CD4-positive, alpha-beta T cell (primary cell): Measurements from ENCODE around the gene SYT13. TPM values are rescaled to one million over a fixed set of nuclear protein-coding genes. Genes with fewer than 3 reads are reported as not detected.

Source experiments
- ATAC-seq: fragments of 200-7000 bp; cut with Tn5 transposase; one replicate; pipeline ENCODE4 v1.10.0; 2022; ENCODE audit warnings: mild to moderate bottlenecking; ENCODE audit not compliant: poor library complexity
- CTCF ChIA-PET: fragments of 350-600 bp; sonication (Branson Sonifier 250); formaldehyde crosslinking; loops from one replicate; lab custom pipeline; 2021; ENCODE audit warnings: antibody characterized with exemption, inconsistent platforms; lab: Charles Lee
- POLR2A ChIA-PET: fragments of 350-600 bp; sonication (Branson Sonifier 250); formaldehyde crosslinking; loops from one replicate; lab custom pipeline; 2021; ENCODE audit warnings: antibody characterized with exemption, inconsistent platforms; lab: Charles Lee
- DNase-seq, 14 experiments: peaks; one replicate each; pipeline ENCODE4 v3.0.0-alpha.2; 2013 to 2020; ENCODE audit warnings: mixed read lengths in 2 of 14
- H3K27ac ChIP-seq, 2 donors: one replicate each; pipeline versions ENCODE4 v1.5.1 to v1.7.0; 2013; ENCODE audit warnings: low read length in 2 of 2, low read depth in 1 of 2, mild to moderate bottlenecking in 1 of 2
- H3K27me3 ChIP-seq, 2 experiments: 1 replicate in 1 of 2; 2 replicates in 1 of 2; pipeline versions ENCODE4 v1.6.1 to v1.7.0; 2013; ENCODE audit warnings: low read length in 2 of 2, control low read depth in 1 of 2, mild to moderate bottlenecking in 1 of 2, moderate library complexity in 1 of 2; ENCODE audit not compliant: insufficient read depth in 2 of 2, control insufficient read depth in 1 of 2
- H3K36me3 ChIP-seq: one replicate; pipeline ENCODE4 v1.6.1; 2013; ENCODE audit warnings: low read length, control low read depth; ENCODE audit not compliant: insufficient read depth
- H3K4me1 ChIP-seq: one replicate; pipeline ENCODE4 v1.6.1; 2013; ENCODE audit warnings: low read length, control low read depth; ENCODE audit not compliant: insufficient read depth
- H3K4me3 ChIP-seq: one replicate; pipeline ENCODE4 v1.5.1; 2013; ENCODE audit warnings: mild to moderate bottlenecking, low read length, moderate library complexity
- H3K9me3 ChIP-seq, 2 experiments: 1 replicate in 1 of 2; 2 replicates in 1 of 2; pipeline versions ENCODE4 v1.6.1 to v1.7.0; 2013; ENCODE audit warnings: low read length in 2 of 2, mild to moderate bottlenecking in 2 of 2, control low read depth in 1 of 2, moderate library complexity in 1 of 2; ENCODE audit not compliant: control insufficient read depth in 1 of 2, insufficient read depth in 1 of 2
- H3K27ac Mint-ChIP-seq: one replicate; pipeline ENCODE4 v1.8.0; 2020; ENCODE audit warnings: mixed read lengths
- H3K27me3 Mint-ChIP-seq: one replicate; pipeline ENCODE4 v1.8.0; 2021; ENCODE audit warnings: mixed read lengths
- H3K36me3 Mint-ChIP-seq: one replicate; pipeline ENCODE4 v1.8.0; 2021; ENCODE audit warnings: low read depth, mixed read lengths
- H3K4me1 Mint-ChIP-seq: one replicate; pipeline ENCODE4 v1.8.0; 2021; ENCODE audit warnings: low read depth, mixed read lengths
- H3K4me3 Mint-ChIP-seq: one replicate; pipeline ENCODE4 v1.8.0; 2020; ENCODE audit warnings: mild to moderate bottlenecking, mixed read lengths
- H3K9me3 Mint-ChIP-seq: one replicate; pipeline ENCODE4 v1.8.0; 2020; ENCODE audit warnings: mixed read lengths
- CTCF ChIP-seq: fragments of 200-600 bp; IDR thresholded peaks from one replicate; pipeline ENCODE4 v1.8.0; 2022; ENCODE audit warnings: antibody characterized with exemption, mild to moderate bottlenecking
- intact Hi-C, 2 experiments: fragments of 100-400 bp; cut with DNase I in 1 of 2; cut with micrococcal nuclease in 1 of 2; formaldehyde crosslinking; loops; one replicate each; pipeline versions ENCODE4 v1.15.1 to v1.9.0; 2023 to 2025; cut with DNase I, micrococcal nuclease
- total RNA-seq, 174 experiments: library from RNA in 2 of 174; stranded (reverse) in 2 of 174; gene quantifications; one replicate each; pipeline ENCODE4 v1.2.3 and lab custom pipeline; 2021 to 2026

SYT13 gene
- total RNA-seq, 2 experiments from 2014 or later: not detected

- DNase-seq (no peak), ATAC-seq (no peak)
- Histone ChIP-seq H3K4me3 (no peak overlapping the region), H3K36me3 (no peaks in the 10 kb centered on the region), H3K4me1 (no peaks in the 10 kb centered on the region), H3K9me3 (peaks cover under 1 to 7% of the 10 kb centered on the region in 2 experiments), H3K27me3 (peaks cover 0 to 3% of the 10 kb centered on the region in 2 experiments), H3K27ac (no peak overlapping the region)
- POLR2A ChIA-PET: no interaction called here
- CTCF ChIA-PET: no interaction called here
- no peaks in the 10 kb centered on the region for H3K36me3 Mint-ChIP-seq
- no peaks in the 10 kb centered on the region for H3K9me3 Mint-ChIP-seq
- no peak for TF ChIP-seq CTCF
- H3K4me3 Mint-ChIP-seq: no peak overlapping the region
- intact Hi-C loops: loop anchor here in 1 of 2 experiments (10.0 kb wide), 1 partner anchor 124 kb away; no protein-coding TSS in a partner anchor
- H3K4me1 Mint-ChIP-seq: no peaks in the 10 kb centered on the region
- H3K27ac Mint-ChIP-seq: no peak overlapping the region
- peaks cover 17% of the 10 kb centered on the region for H3K27me3 Mint-ChIP-seq
These were observed 47.4 kb downstream of the SYT13 start for GRCh38 chr11:45238724-45239123.

- ChIA-PET POLR2A (no interaction called here), CTCF (no interaction called here)
- DNase-seq (no peak), ATAC-seq (no peak)
- no peak overlapping the region for H3K27ac ChIP-seq
- Mint-ChIP-seq H3K4me1 (no peaks in the 10 kb centered on the region), H3K27me3 (peaks cover 17% of the 10 kb centered on the region), H3K27ac (no peak overlapping the region), H3K36me3 (no peaks in the 10 kb centered on the region), H3K9me3 (no peaks in the 10 kb centered on the region), H3K4me3 (no peak overlapping the region)
- H3K27me3 ChIP-seq: peaks cover 0 to 3% of the 10 kb centered on the region in 2 experiments
- H3K4me1 ChIP-seq: peaks cover 4% of the 10 kb centered on the region
- H3K9me3 ChIP-seq: peaks cover 4 to 7% of the 10 kb centered on the region in 2 experiments
- intact Hi-C loops: loop anchor here in 1 of 2 experiments (10.0 kb wide), 1 partner anchor 123 kb away; no protein-coding TSS in a partner anchor
- TF ChIP-seq CTCF: no peak
- no peaks in the 10 kb centered on the region for H3K36me3 ChIP-seq
- no peak overlapping the region for H3K4me3 ChIP-seq
These were observed 48.3 kb downstream of the SYT13 start for GRCh38 chr11:45237711-45238315.

GRCh38 chr11:45234306-45235006 lies 51.7 kb downstream of the SYT13 start:
- Histone ChIP-seq H3K4me1 (peaks cover 4% of the 10 kb centered on the region), H3K27me3 (peaks cover 0 to 3% of the 10 kb centered on the region in 2 experiments), H3K4me3 (no peak overlapping the region), H3K36me3 (no peaks in the 10 kb centered on the region), H3K9me3 (peaks cover 3 to 4% of the 10 kb centered on the region in 2 experiments), H3K27ac (no peak overlapping the region)
- intact Hi-C loops: loop anchor here in 1 of 2 experiments (10.0 kb wide), 1 partner anchor 120 kb away; no protein-coding TSS in a partner anchor
- TF ChIP-seq CTCF: no peak
- no peak for DNase-seq
- Mint-ChIP-seq H3K27me3 (peaks cover 17% of the 10 kb centered on the region), H3K4me1 (no peaks in the 10 kb centered on the region), H3K27ac (no peak overlapping the region), H3K36me3 (no peaks in the 10 kb centered on the region), H3K4me3 (no peak overlapping the region), H3K9me3 (no peaks in the 10 kb centered on the region)
- POLR2A ChIA-PET: no interaction called here
- CTCF ChIA-PET: interaction anchor here (1.3 kb wide), 1 partner anchor 130 kb away, joined by 5 read pairs; no protein-coding TSS in a partner anchor
- no peak for ATAC-seq
